ENCODE results near the gene PTPN6.
A peak's percentile ranks its signal among the peaks of the same experiment; 100 is the strongest.

The PTPN6 gene

GRCh38 chr12:6957151-6957701 is 6.1 kb downstream of the PTPN6 start:
- DNase-seq, result peak; percentile 42 to 67

GRCh38 chr12:6957741-6958608 is 6.8 kb downstream of the PTPN6 start:
- no peak for DNase-seq

GRCh38 chr12:6958609-6959057 is 7.5 kb downstream of the PTPN6 start:
- no peak for DNase-seq

GRCh38 chr12:6959058-6959804 is 8.1 kb downstream of the PTPN6 start:
- peak; percentile 87 to 90 for DNase-seq

- DNase-seq, result no peak
Observed at GRCh38 chr12:6959805-6960592, 8.8 kb downstream of the PTPN6 start.

GRCh38 chr12:6960593-6961277 is 9.6 kb downstream of the PTPN6 start:
- DNase-seq, result peak; percentile 57 to 62

GRCh38 chr12:6961278-6961694 is 10.1 kb downstream of the PTPN6 start:
- DNase-seq, result peak; percentile 92 to 94

GRCh38 chr12:6961695-6962284 is 10.6 kb downstream of the PTPN6 start:
- peak in 1 of 2 donors; percentile 43 for DNase-seq

- DNase-seq, result no peak
Observed at GRCh38 chr12:6962285-6963015, 11.3 kb downstream of the PTPN6 start.

- DNase-seq, result no peak
Observed at GRCh38 chr12:6963016-6963731, 12.0 kb downstream of the PTPN6 start.

- DNase-seq, result no peak
Observed at GRCh38 chr12:6963791-6964413, 12.7 kb downstream of the PTPN6 start.

GRCh38 chr12:6964605-6965025 is 13.5 kb downstream of the PTPN6 start:
- no peak for DNase-seq

GRCh38 chr12:6965026-6965661 is 14.0 kb downstream of the PTPN6 start:
- DNase-seq, result peak; percentile 92

GRCh38 chr12:6965714-6966113 is 14.6 kb downstream of the PTPN6 start:
- no peak for DNase-seq

- no peak for DNase-seq
Observed at GRCh38 chr12:6966351-6966750, 15.2 kb downstream of the PTPN6 start.

- DNase-seq, result no peak
Observed at GRCh38 chr12:6967651-6968100, 16.5 kb downstream of the PTPN6 start.

- no peak for DNase-seq
Observed at GRCh38 chr12:6968426-6968825, 17.3 kb downstream of the PTPN6 start.

- DNase-seq, result no peak
Observed at GRCh38 chr12:6970096-6970527, 19.0 kb downstream of the PTPN6 start.

- DNase-seq, result no peak
Observed at GRCh38 chr12:6974180-6974579, 23.0 kb downstream of the PTPN6 start.
